ENCODE measurements around the gene SNX14. TPM values are rescaled to one million over a fixed set of nuclear protein-coding genes. Genes with fewer than 3 reads are reported as not detected.

The SNX14 gene
- total RNA-seq, 2 experiments from 2014 or later: 50.0 to 52.8 TPM

DNA sequence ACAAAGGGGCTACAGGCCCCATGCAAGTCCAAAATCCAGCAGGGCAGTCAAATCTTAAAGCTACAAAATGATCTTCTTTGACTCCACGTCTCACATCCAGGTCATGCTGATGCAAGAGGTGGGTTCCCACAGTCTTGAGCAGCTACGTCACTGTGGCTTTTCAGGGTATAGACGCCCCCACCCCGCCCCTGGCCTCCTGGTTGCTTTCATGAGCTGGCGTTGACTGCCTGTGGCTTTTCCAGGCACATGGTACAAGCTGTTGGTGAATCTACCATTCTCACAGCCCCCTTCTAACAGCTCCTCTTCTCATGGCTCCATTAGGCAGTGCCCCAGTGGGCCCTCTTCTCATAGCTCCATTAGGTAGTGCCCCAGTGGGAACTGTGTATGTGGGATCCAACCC is 96.8 kb downstream of the SNX14 start:
- H3K9me3 Mint-ChIP-seq: peaks cover 13% of the 10 kb centered on the region
- no peak for DNase-seq
- no peaks in the 10 kb centered on the region for H3K27me3 Mint-ChIP-seq
- peaks cover 22% of the 10 kb centered on the region for H3K4me1 Mint-ChIP-seq
- no peak overlapping the region for H3K4me3 Mint-ChIP-seq
- no peak overlapping the region for H3K27ac Mint-ChIP-seq
- H3K36me3 Mint-ChIP-seq: peaks cover 29% of the 10 kb centered on the region

GRCh38 chr6:85496009-85496579 is 97.6 kb downstream of the SNX14 start:
- peaks cover 13% of the 10 kb centered on the region for H3K9me3 Mint-ChIP-seq
- H3K27me3 Mint-ChIP-seq: no peaks in the 10 kb centered on the region
- H3K36me3 Mint-ChIP-seq: peaks cover 29% of the 10 kb centered on the region
- no peak overlapping the region for H3K27ac Mint-ChIP-seq
- no peak overlapping the region for H3K4me3 Mint-ChIP-seq
- peaks cover 22% of the 10 kb centered on the region for H3K4me1 Mint-ChIP-seq
- DNase-seq: no peak

- no peak overlapping the region for H3K4me3 Mint-ChIP-seq
- H3K27ac Mint-ChIP-seq: no peak overlapping the region
- H3K27me3 Mint-ChIP-seq: no peaks in the 10 kb centered on the region
- H3K4me1 Mint-ChIP-seq: peaks cover 22% of the 10 kb centered on the region
- no peak for DNase-seq
- H3K9me3 Mint-ChIP-seq: peaks cover 13% of the 10 kb centered on the region
- H3K36me3 Mint-ChIP-seq: peaks cover 31% of the 10 kb centered on the region
These were observed 98.8 kb downstream of the SNX14 start for GRCh38 chr6:85494547-85495536.

- H3K9me3 Mint-ChIP-seq: peaks cover 13% of the 10 kb centered on the region
- DNase-seq: no peak
- peaks cover 30% of the 10 kb centered on the region for H3K36me3 Mint-ChIP-seq
- H3K27me3 Mint-ChIP-seq: no peaks in the 10 kb centered on the region
- H3K4me1 Mint-ChIP-seq: peaks cover 11% of the 10 kb centered on the region
- H3K4me3 Mint-ChIP-seq: no peak overlapping the region
- H3K27ac Mint-ChIP-seq: peak overlapping the region; percentile 17
These were observed 100.3 kb downstream of the SNX14 start for GRCh38 chr6:85493389-85493788.

DNA sequence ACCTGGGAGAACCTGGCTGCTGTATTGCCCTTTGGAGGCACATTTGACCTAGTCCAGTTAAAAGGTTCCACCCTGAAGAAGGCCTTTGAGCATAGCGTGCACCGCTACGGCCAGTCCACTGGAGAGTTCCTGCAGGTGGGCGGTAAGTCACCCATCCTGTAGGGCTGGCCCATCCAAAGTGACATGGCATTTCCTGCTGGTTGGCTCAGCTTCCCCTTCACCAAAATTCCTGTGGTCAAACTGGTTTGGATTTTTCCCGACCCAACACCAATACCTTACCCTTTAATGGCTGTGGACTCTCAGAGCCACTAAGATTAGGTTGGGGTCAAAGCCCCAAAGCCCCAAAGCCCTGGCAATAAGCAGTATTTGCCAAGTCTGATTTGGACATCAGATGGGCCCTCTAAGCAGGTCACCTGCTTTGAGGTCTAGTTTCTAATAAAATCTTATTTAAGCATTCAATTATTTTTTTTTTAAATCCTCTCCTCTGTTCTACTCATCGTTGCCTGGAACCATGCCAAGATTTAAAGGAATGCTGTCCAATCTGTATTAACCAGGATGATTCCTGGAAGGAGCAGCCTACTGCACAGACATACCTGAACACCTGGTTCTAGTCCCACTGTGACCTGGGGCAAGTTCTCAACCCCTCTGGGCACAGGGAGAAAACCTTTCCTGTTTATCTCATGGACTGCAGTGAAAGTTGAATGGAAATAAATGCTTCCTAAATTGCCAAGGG is 103.0 kb downstream of the SNX14 start:
- peaks cover 5% of the 10 kb centered on the region for H3K36me3 Mint-ChIP-seq
- peaks cover 4% of the 10 kb centered on the region for H3K4me1 Mint-ChIP-seq
- no peak overlapping the region for H3K27ac Mint-ChIP-seq
- DNase-seq: no peak
- H3K4me3 Mint-ChIP-seq: no peak overlapping the region
- no peaks in the 10 kb centered on the region for H3K27me3 Mint-ChIP-seq
- no peaks in the 10 kb centered on the region for H3K9me3 Mint-ChIP-seq

DNA sequence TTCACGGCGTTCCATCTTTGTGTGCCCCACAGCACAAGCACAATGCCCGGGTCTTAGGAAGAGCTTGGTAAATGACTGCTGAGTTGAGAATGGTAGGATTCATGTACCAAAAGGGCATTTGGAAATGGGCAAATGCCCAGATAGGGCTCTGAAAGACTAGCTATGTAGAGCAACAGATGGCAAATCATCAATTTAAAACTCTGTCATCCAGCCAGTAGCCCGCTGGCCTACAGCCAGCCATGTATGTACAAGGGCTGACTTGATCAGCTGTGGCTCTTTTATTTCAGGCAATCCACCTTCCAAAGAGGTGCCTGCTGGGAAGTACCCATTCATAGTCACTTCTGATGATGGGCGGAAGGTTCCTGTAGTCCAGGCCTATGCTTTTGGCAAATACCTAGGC is 108.7 kb downstream of the SNX14 start:
- H3K27ac Mint-ChIP-seq: no peak overlapping the region
- no peaks in the 10 kb centered on the region for H3K27me3 Mint-ChIP-seq
- no peaks in the 10 kb centered on the region for H3K9me3 Mint-ChIP-seq
- peaks cover 19% of the 10 kb centered on the region for H3K4me1 Mint-ChIP-seq
- H3K36me3 Mint-ChIP-seq: peaks cover 1% of the 10 kb centered on the region
- H3K4me3 Mint-ChIP-seq: no peak overlapping the region
- no peak for DNase-seq

GRCh38 chr6:85483846-85484245 is 109.8 kb downstream of the SNX14 start:
- Mint-ChIP-seq H3K9me3 (no peaks in the 10 kb centered on the region), H3K27me3 (no peaks in the 10 kb centered on the region), H3K27ac (no peak overlapping the region), H3K4me3 (no peak overlapping the region), H3K4me1 (peaks cover 21% of the 10 kb centered on the region), H3K36me3 (no peaks in the 10 kb centered on the region)
- no peak for DNase-seq

DNA sequence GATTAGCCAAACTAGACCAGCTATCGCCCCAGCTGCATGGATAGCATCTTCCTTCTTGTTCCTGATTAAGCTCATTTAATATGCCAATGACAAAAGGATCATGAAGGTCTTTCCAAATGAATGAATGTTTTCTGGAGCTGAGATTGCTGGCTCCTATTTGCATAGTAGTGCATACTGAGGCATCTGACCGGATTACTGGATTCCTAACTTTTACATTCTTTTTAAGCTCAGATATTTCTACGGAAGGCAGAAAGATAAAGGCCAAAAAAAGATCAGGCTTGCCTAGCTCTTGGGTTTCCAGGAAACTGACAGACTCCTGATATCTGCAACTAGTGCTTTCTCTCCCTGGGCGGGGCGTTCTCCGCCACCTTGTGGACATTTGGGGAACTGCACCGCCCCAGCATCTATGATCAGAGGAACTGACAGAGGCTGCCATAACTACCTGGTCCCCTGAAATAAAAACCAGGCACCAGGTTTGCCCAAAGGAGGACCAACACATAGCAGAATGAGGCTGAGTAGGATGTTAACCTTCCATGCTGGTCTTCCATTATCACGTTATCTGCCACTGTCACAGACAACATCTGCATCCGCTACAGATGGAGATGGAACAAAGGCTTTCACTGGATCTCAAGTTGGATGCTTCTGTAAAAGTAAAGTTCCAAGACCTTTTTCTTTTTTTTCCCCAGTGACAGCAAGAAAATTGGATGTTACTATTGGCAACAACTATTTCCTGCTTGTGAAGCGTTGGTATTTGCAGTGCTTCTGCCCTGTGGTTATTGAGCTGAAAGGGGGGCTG is 110.6 kb downstream of the SNX14 start:
- Mint-ChIP-seq H3K4me1 (peaks cover 22% of the 10 kb centered on the region), H3K4me3 (no peak overlapping the region), H3K27ac (peak overlapping the region; percentile 52), H3K36me3 (no peaks in the 10 kb centered on the region), H3K27me3 (no peaks in the 10 kb centered on the region), H3K9me3 (no peaks in the 10 kb centered on the region)
- DNase-seq: peak; percentile 82

GRCh38 chr6:85482206-85482904 is 111.3 kb downstream of the SNX14 start:
- no peak for DNase-seq

DNA sequence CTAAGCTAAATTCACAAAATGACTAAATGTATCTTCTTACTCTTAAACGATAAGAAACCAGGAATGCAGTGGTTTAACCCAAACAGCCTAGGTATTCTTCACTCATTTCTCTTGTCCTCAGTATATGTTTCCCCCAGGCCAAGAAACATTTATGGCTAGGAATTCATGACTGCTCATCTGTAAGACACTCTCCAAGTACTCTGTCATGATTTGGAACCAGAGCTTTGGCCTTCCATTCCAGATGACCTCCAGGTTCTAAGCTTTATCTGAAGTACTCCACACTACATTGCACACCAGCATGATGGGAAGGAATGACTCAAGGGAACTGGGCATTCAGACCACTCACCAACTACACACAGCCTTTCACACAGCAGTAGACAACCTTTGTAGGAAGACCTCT is 114.5 kb downstream of the SNX14 start:
- H3K9me3 Mint-ChIP-seq: no peaks in the 10 kb centered on the region
- no peak overlapping the region for H3K27ac Mint-ChIP-seq
- DNase-seq: no peak
- H3K4me3 Mint-ChIP-seq: no peak overlapping the region
- H3K4me1 Mint-ChIP-seq: peaks cover 30% of the 10 kb centered on the region
- H3K36me3 Mint-ChIP-seq: peaks cover 10% of the 10 kb centered on the region
- no peaks in the 10 kb centered on the region for H3K27me3 Mint-ChIP-seq

More at GRCh38 chr6:85482206-85482904, 111.3 kb downstream of the SNX14 start:
- Mint-ChIP-seq H3K4me3 (peak overlapping the region; percentile 40), H3K4me1 (peaks cover 29% of the 10 kb centered on the region), H3K27ac (peak overlapping the region; percentile 66), H3K36me3 (no peaks in the 10 kb centered on the region), H3K27me3 (no peaks in the 10 kb centered on the region), H3K9me3 (no peaks in the 10 kb centered on the region)

DNA sequence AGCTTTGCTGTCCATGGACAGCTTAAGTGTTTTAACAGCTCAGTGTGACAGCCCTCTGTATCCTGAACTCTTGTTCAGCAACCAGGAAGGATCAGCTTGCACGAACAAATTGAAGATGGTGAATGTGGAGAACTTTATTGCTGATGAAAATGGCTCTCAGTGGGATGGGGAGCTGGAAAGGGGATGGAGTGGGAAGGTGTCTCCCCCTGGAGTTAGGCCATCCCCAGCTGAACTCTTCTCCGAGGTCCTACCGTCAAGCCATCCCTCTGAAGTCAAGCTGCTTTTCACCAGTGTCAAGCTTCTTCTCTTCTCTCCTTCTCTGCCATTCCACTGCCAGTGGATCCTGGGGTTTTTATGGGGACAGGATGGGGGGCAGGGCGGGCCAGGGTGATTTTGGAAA is 117.1 kb downstream of the SNX14 start:
- Mint-ChIP-seq H3K4me3 (no peak overlapping the region), H3K4me1 (peaks cover 15% of the 10 kb centered on the region), H3K27me3 (no peaks in the 10 kb centered on the region), H3K27ac (no peak overlapping the region), H3K9me3 (no peaks in the 10 kb centered on the region), H3K36me3 (peaks cover 18% of the 10 kb centered on the region)
- DNase-seq: no peak

DNA sequence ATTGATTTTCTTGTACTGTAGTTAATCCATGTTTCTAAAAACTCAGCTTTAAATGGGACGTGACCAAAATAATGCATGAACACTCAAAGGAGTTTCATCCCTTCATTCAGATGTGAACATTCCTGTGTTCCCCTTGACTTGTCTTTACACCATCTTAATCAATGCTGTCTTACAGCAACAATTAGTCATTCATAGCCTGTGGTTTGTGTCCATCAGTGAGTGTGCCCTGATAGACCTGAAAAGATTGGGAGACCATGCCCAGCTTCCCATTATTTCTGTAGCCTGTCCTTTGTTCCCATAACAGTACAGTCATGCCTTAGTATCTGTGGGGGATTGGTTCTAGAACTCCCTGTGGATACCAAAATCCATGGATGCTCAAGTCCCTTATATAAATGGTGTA is 119.9 kb downstream of the SNX14 start:
- Mint-ChIP-seq H3K4me3 (no peak overlapping the region), H3K27ac (no peak overlapping the region), H3K27me3 (no peaks in the 10 kb centered on the region), H3K9me3 (no peaks in the 10 kb centered on the region), H3K4me1 (peaks cover 21% of the 10 kb centered on the region), H3K36me3 (peaks cover 18% of the 10 kb centered on the region)
- no peak for DNase-seq

- Mint-ChIP-seq H3K9me3 (no peaks in the 10 kb centered on the region), H3K36me3 (peaks cover 18% of the 10 kb centered on the region), H3K4me3 (no peak overlapping the region), H3K4me1 (peaks cover 21% of the 10 kb centered on the region), H3K27ac (no peak overlapping the region), H3K27me3 (no peaks in the 10 kb centered on the region)
- no peak for DNase-seq
These were observed 120.9 kb downstream of the SNX14 start for GRCh38 chr6:85472744-85473143.

DNA sequence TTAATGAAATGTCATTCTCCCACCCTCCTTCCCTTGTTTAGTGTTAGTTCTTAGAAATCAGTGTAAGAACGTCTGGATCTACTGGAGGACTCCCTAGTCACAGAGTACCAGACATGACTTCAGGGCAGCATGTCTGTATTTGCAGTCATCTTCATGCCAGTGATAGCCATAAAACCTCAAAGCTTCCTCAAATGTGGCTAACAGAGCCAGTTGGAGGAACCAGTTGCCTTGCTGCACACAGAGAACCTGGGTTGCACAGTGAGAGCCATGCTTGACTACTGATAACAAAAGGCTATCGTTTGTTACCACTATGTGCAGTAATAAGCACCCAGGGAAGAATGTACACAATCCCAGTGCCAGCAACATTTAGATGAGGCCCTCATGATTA is 123.6 kb downstream of the SNX14 start:
- no peak for DNase-seq
- Mint-ChIP-seq H3K27me3 (no peaks in the 10 kb centered on the region), H3K27ac (no peak overlapping the region), H3K9me3 (no peaks in the 10 kb centered on the region), H3K36me3 (peaks cover 13% of the 10 kb centered on the region), H3K4me3 (no peak overlapping the region), H3K4me1 (peaks cover 36% of the 10 kb centered on the region)
